Measurements from ENCODE around the gene IFRD2.
"Not testable (repeated sequence)": the region's sequence is repeated elsewhere in the genome, so short reads cannot be mapped to it uniquely, and the experiment has no call there.

IFRD2 gene

GRCh38 chr3:50314342-50314741 is 22.1 kb upstream of the IFRD2 start:
- no peak for DNase-seq
- H3K36me3 ChIP-seq, result peaks cover 9% of the 10 kb centered on the region
- no peaks in the 10 kb centered on the region for H3K9me3 ChIP-seq
- H3K4me1 ChIP-seq, result no peaks in the 10 kb centered on the region
- no peak for TF ChIP-seq CTCF (IDR thresholded peaks at IDR 0.05; ENCODE audit: low read depth, low read length)
- H3K4me3 ChIP-seq (ENCODE audit: low read depth, low read length), result no peak overlapping the region
- H3K27me3 ChIP-seq, result no peaks in the 10 kb centered on the region

GRCh38 chr3:50312041-50312440 is 19.8 kb upstream of the IFRD2 start:
- H3K36me3 ChIP-seq; H3K27me3 ChIP-seq; H3K4me3 ChIP-seq (ENCODE audit: low read depth, low read length); H3K4me1 ChIP-seq; DNase-seq; H3K9me3 ChIP-seq: not testable (repeated sequence)

DNA sequence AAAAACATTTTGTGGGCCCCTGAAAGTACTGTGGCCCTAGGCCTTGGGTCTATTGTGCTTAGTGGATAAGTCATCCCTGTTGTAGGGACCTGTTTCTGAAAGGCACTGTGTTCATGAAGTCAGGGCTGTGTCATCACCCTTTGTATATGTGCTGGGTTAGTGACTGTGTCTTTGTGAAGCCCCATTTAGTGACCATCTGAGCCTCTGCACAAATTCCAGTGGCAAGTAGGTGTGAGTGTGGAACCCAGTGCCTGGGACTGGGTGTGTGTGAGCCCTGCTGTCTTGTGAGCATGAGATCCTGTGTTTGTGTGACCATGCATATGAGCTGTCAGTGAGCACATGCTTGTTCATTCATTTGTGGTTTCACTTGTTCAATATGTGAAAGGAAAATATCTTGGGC is 12.4 kb upstream of the IFRD2 start:
- no peaks in the 10 kb centered on the region for H3K36me3 ChIP-seq
- TF ChIP-seq CTCF (IDR thresholded peaks at IDR 0.05; ENCODE audit: low read depth, low read length), result no peak
- H3K9me3 ChIP-seq, result no peaks in the 10 kb centered on the region
- H3K4me1 ChIP-seq, result no peaks in the 10 kb centered on the region; the same call in 1 of the 2 replicates
- no peaks in the 10 kb centered on the region for H3K27me3 ChIP-seq
- no peak for DNase-seq
- H3K4me3 ChIP-seq (ENCODE audit: low read depth, low read length), result no peak overlapping the region

- DNase-seq, result peak; percentile 45
- Histone ChIP-seq H3K4me3 (ENCODE audit: low read depth, low read length) (no peak within 1 kb of the TSS), H3K27me3 (no peaks in the 10 kb centered on the region), H3K9me3 (no peaks in the 10 kb centered on the region), H3K4me1 (no peaks in the 10 kb centered on the region; the same call in 1 of the 2 replicates), H3K36me3 (no peaks in the 10 kb centered on the region)
- peak; percentile 36 for TF ChIP-seq CTCF (IDR thresholded peaks at IDR 0.05; ENCODE audit: low read depth, low read length)
Measured at GRCh38 chr3:50303013-50303815, 11.0 kb upstream of the IFRD2 start, which contains the start of gene HYAL1. TSS of gene HYAL1 (minus strand) at chr3:50303574. CDS start at chr3:50302956, 618 bp downstream.

- Histone ChIP-seq H3K4me1 (no peaks in the 10 kb centered on the region; the same call in 1 of the 2 replicates), H3K9me3 (no peaks in the 10 kb centered on the region), H3K4me3 (ENCODE audit: low read depth, low read length) (no peak overlapping the region), H3K36me3 (no peaks in the 10 kb centered on the region), H3K27me3 (no peaks in the 10 kb centered on the region)
- no peak for TF ChIP-seq CTCF (IDR thresholded peaks at IDR 0.05; ENCODE audit: low read depth, low read length)
- DNase-seq, result no peak
Measured at GRCh38 chr3:50302095-50303012, 10.1 kb upstream of the IFRD2 start.

DNA sequence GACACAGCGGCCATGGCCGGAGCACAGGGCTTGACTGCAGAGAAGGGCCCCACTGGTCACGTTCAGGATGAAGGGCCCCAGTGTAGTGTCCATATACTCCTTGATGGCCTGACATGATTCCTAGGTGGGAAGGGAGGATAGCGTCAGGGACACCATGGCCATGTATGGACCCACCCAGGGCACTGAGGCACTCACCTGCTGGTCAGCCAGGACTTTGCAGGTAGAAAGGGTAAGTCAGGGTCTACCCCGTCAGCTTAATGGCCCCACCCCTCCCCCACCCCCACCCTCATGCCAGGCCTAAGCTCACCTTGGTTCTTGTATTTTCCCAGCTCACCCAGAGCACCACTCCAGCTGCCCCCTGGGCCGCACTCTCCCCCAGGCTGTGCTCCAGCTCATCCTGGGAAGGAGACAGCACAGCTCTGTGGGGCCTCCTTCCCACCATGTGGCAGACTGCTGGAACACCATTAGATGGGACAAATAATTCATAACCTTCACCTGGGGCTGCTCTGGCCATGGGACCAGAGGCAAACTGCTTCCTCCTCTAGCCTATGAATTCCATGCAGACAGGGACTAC is 8.5 kb upstream of the IFRD2 start:
- no peak for DNase-seq
- H3K36me3 ChIP-seq, result no peaks in the 10 kb centered on the region
- H3K27me3 ChIP-seq, result no peaks in the 10 kb centered on the region
- H3K4me1 ChIP-seq, result no peaks in the 10 kb centered on the region; the same call in 1 of the 2 replicates
- no peaks in the 10 kb centered on the region for H3K9me3 ChIP-seq
- H3K4me3 ChIP-seq (ENCODE audit: low read depth, low read length), result no peak overlapping the region
- TF ChIP-seq CTCF (IDR thresholded peaks at IDR 0.05; ENCODE audit: low read depth, low read length), result no peak
